H1 (cell line): Measurements from ENCODE around the gene AGBL1. TPM values are rescaled to one million over a fixed set of nuclear protein-coding genes. Genes with fewer than 3 reads are reported as not detected.

Experiments
- CTCF ChIA-PET: fragments of 300-600 bp; sonication (Branson Sonifier 250); formaldehyde crosslinking; loops from one replicate; lab custom pipeline; 2021; ENCODE audit not compliant: partially characterized antibody; lab: Charles Lee
- POLR2A ChIA-PET: fragments of 300-600 bp; sonication (Branson Sonifier 250); formaldehyde crosslinking; loops from one replicate; lab custom pipeline; 2021; ENCODE audit warnings: inconsistent platforms; ENCODE audit not compliant: partially characterized antibody; lab: Charles Lee
- DNase-seq, 2 experiments: peaks; one replicate each; pipeline versions ENCODE4 v3.0.0 to v3.0.0-alpha.2; 2010 to 2022; ENCODE audit warnings: low spot score in 2 of 2, low read depth in 1 of 2, mixed read lengths in 1 of 2
- FAIRE-seq: peaks from 2 replicates; lab custom pipeline; 2011; peaks lifted over from hg19 to GRCh38; lab: Jason Lieb, UNC
- H2AFZ ChIP-seq: 2 replicates; pipeline ENCODE4 v1.8.1; 2012; ENCODE audit warnings: low read length, inconsistent platforms
- H2AK5ac ChIP-seq: 2 replicates; pipeline ENCODE4 v1.6.1; 2013; ENCODE audit warnings: low read depth, low read length
- H2BK120ac ChIP-seq: replicated peaks from 2 replicates; pipeline ENCODE3; 2013; ENCODE audit warnings: low read depth, low read length, inconsistent platforms
- H2BK12ac ChIP-seq: 2 replicates; pipeline ENCODE4 v1.6.1; 2013; ENCODE audit warnings: low read depth, low read length
- H2BK15ac ChIP-seq: 2 replicates; pipeline ENCODE4 v1.6.1; 2013; ENCODE audit warnings: low read length
- H2BK20ac ChIP-seq: 2 replicates; pipeline ENCODE4 v1.6.1; 2013; ENCODE audit warnings: low read length
- H2BK5ac ChIP-seq: 2 replicates; pipeline ENCODE4 v1.6.1; 2013; ENCODE audit warnings: low read depth, low read length
- H3K14ac ChIP-seq: 2 replicates; pipeline ENCODE4 v1.6.1; 2013; ENCODE audit warnings: inconsistent platforms; ENCODE audit not compliant: insufficient read length
- H3K18ac ChIP-seq: 2 replicates; pipeline ENCODE4 v1.6.1; 2013; ENCODE audit warnings: low read length; ENCODE audit errors: extremely low read depth
- H3K23ac ChIP-seq: 2 replicates; pipeline ENCODE4 v1.6.1; 2013; ENCODE audit warnings: inconsistent platforms; ENCODE audit not compliant: insufficient read length
- H3K23me2 ChIP-seq: 2 replicates; pipeline ENCODE4 v1.6.1; 2013; ENCODE audit warnings: low read depth, low read length
- H3K27ac ChIP-seq: 2 replicates; pipeline ENCODE4 v1.6.1; 2011; ENCODE audit warnings: low read depth, low read length, inconsistent platforms
- H3K27me3 ChIP-seq, 4 experiments: replicated peaks in 1 of 4; 1 replicate in 1 of 4; 2 replicates in 3 of 4; pipeline versions ENCODE4 v1.6.1 to v1.8.1; 2011 to 2013; ENCODE audit warnings: low read length in 3 of 4, mild to moderate bottlenecking in 3 of 4, inconsistent platforms in 2 of 4, mixed read lengths in 2 of 4, moderate library complexity in 1 of 4; ENCODE audit not compliant: control insufficient read depth in 3 of 4, insufficient read depth in 3 of 4; ENCODE audit errors: extremely low read depth in 1 of 4
- H3K36me3 ChIP-seq, 4 experiments: 2 replicates each; pipeline versions ENCODE4 v1.6.1 to v1.8.1; 2011 to 2013; ENCODE audit warnings: mild to moderate bottlenecking in 4 of 4, low read length in 3 of 4, moderate library complexity in 2 of 4, control low read depth in 1 of 4, inconsistent platforms in 1 of 4; ENCODE audit not compliant: insufficient read depth in 4 of 4, control insufficient read depth in 2 of 4
- H3K4ac ChIP-seq: replicated peaks from 2 replicates; pipeline ENCODE3; 2013; ENCODE audit warnings: low read length, low read depth, mixed read lengths, inconsistent platforms; ENCODE audit not compliant: insufficient read length
- H3K4me1 ChIP-seq, 4 experiments: replicated peaks in 1 of 4; 1 replicate in 1 of 4; 2 replicates in 3 of 4; pipeline versions ENCODE4 v1.6.1 to v1.8.1; 2011 to 2013; ENCODE audit warnings: low read length in 3 of 4, inconsistent platforms in 2 of 4, mixed read lengths in 1 of 4; ENCODE audit not compliant: insufficient read depth in 4 of 4, control insufficient read depth in 3 of 4
- H3K4me2 ChIP-seq, 2 experiments: 2 replicates each; pipeline versions ENCODE4 v1.6.1 to v1.8.1; 2011 to 2013; ENCODE audit warnings: low read depth in 2 of 2, low read length in 2 of 2, control low read depth in 1 of 2, inconsistent platforms in 1 of 2, mild to moderate bottlenecking in 1 of 2; ENCODE audit not compliant: insufficient read depth in 1 of 2
- H3K4me3 ChIP-seq, 4 experiments: fragments of 200-600, 300-600 bp in 1 of 4; sonication (generic), shearing (Covaris generic), sonication (Bioruptor Twin) in 1 of 4; 2 replicates each; pipeline versions ENCODE4 v1.5.1 to v1.8.1; 2011 to 2016; ENCODE audit warnings: low read length in 4 of 4, low read depth in 3 of 4, control low read depth in 2 of 4, inconsistent platforms in 2 of 4, mild to moderate bottlenecking in 2 of 4, mixed read lengths in 1 of 4, moderate library complexity in 1 of 4; ENCODE audit not compliant: insufficient read depth in 2 of 4; ENCODE audit errors: extremely low read depth in 1 of 4
- H3K56ac ChIP-seq: replicated peaks from 2 replicates; pipeline ENCODE3; 2013; ENCODE audit warnings: low read depth, mild to moderate bottlenecking, mixed read lengths, low read length, inconsistent platforms; ENCODE audit not compliant: insufficient read length
- H3K79me1 ChIP-seq: 2 replicates; pipeline ENCODE4 v1.6.1; 2013; ENCODE audit warnings: low read depth, low read length, control low read depth
- H3K79me2 ChIP-seq, 2 experiments: 2 replicates each; pipeline versions ENCODE4 v1.6.1 to v1.8.1; 2012 to 2013; ENCODE audit warnings: low read length in 2 of 2, mild to moderate bottlenecking in 2 of 2, inconsistent platforms in 1 of 2; ENCODE audit not compliant: insufficient read depth in 2 of 2, control insufficient read depth in 1 of 2
- H3K9ac ChIP-seq, 4 experiments: replicated peaks in 1 of 4; 1 replicate in 1 of 4; 2 replicates in 3 of 4; pipeline versions ENCODE4 v1.6.1 to v1.8.1; 2011 to 2013; ENCODE audit warnings: low read depth in 3 of 4, low read length in 3 of 4, control low read depth in 2 of 4, mild to moderate bottlenecking in 2 of 4, moderate library complexity in 2 of 4, inconsistent platforms in 1 of 4; ENCODE audit errors: extremely low read depth in 1 of 4
- H3K9me3 ChIP-seq, 2 experiments: 2 replicates each; pipeline versions ENCODE4 v1.6.1 to v1.8.1; 2012 to 2013; ENCODE audit warnings: mild to moderate bottlenecking in 2 of 2, moderate library complexity in 2 of 2, control low read depth in 1 of 2, inconsistent platforms in 1 of 2, low read depth in 1 of 2, low read length in 1 of 2, mixed read lengths in 1 of 2; ENCODE audit not compliant: insufficient read depth in 2 of 2
- H4K20me1 ChIP-seq, 2 experiments: replicated peaks in 1 of 2; 2 replicates each; pipeline versions ENCODE3 to v1.8.1; 2011 to 2013; ENCODE audit warnings: inconsistent platforms in 2 of 2, low read length in 2 of 2, mild to moderate bottlenecking in 1 of 2; ENCODE audit not compliant: insufficient read depth in 2 of 2, control insufficient read depth in 1 of 2
- H4K5ac ChIP-seq: 2 replicates; pipeline ENCODE4 v1.6.1; 2013; ENCODE audit warnings: low read length, low read depth, mixed read lengths, inconsistent platforms; ENCODE audit not compliant: insufficient read length
- H4K8ac ChIP-seq: 2 replicates; pipeline ENCODE4 v1.8.0; 2013; ENCODE audit warnings: mild to moderate bottlenecking, moderate library complexity, low read length, inconsistent platforms; ENCODE audit not compliant: insufficient read depth; ENCODE audit errors: extremely low read depth
- H4K91ac ChIP-seq: replicated peaks from 2 replicates; pipeline ENCODE3; 2013; ENCODE audit warnings: low read length, mixed read lengths, inconsistent platforms; ENCODE audit not compliant: insufficient read length
- EZH2 ChIP-seq: fragments of 200-600 bp; sonication (generic); IDR thresholded peaks from 2 replicates; pipeline ENCODE4 v1.7.1; 2012; ENCODE audit warnings: low read depth, mild to moderate bottlenecking, moderate library complexity, low read length, inconsistent platforms; ENCODE audit not compliant: severe bottlenecking
- WGBS, 2 experiments: shearing (Covaris generic) in 1 of 2; methylation state at CpG; one replicate each; pipeline versions ENCODE4 v1.1.6 to v1.1.7; 2013 to 2015; ENCODE audit warnings: low lambda C conversion rate in 2 of 2, mixed read lengths in 2 of 2, inconsistent platforms in 1 of 2, low coverage in 1 of 2, missing lambda C conversion rate in 1 of 2; ENCODE audit not compliant: insufficient replicate concordance in 2 of 2, insufficient coverage in 1 of 2, insufficient read length in 1 of 2; ENCODE audit errors: extremely low coverage in 1 of 2, missing lambda C conversion rate in 1 of 2; 5-methylcytosine and 5-hydroxymethylcytosine counted together
- polyA plus RNA-seq, 7 experiments: library from polyadenylated mRNA; depleted of rRNA in 3 of 7; stranded (reverse) in 5 of 7; unstranded in 2 of 7; fragments of >200 nt in 5 of 7; fragments of 200-250 nt in 2 of 7; gene quantifications; 1 replicate in 5 of 7; 2 replicates in 1 of 7; 4 replicates in 1 of 7; pipeline versions ENCODE4 v1.2.1 to v1.2.3, GENCODE V29; 2011 to 2013; ENCODE audit warnings: missing spikeins in 2 of 7, mixed read lengths in 2 of 7
- total RNA-seq: library from RNA; stranded (reverse); fragmentation: NEBNext Ultra II Directional; extraction: Animal tissue kit (Norgen Biotek cat#: 25700); gene quantifications from 2 replicates; pipeline ENCODE4 v1.2.1, GENCODE V29; 2021
- TF ChIP-seq, protein P1 (sequence below), 3 experiments: IDR thresholded peaks; 1 replicate in 2 of 3; 2 replicates in 1 of 3; pipeline versions ENCODE4 v1.5.1 to v1.6.1; 2011; ENCODE audit warnings: low read length in 3 of 3, mild to moderate bottlenecking in 3 of 3, inconsistent platforms in 2 of 3, low read depth in 1 of 3, moderate library complexity in 1 of 3; ENCODE audit not compliant: insufficient read depth in 1 of 3; ENCODE audit errors: control extremely low read depth in 1 of 3

Gene AGBL1
- total and polyA plus RNA-seq, 2 of the 8 experiments (the other 6 are each of a cell fraction or from before 2014, with no cell fraction given) = not detected

DNA sequence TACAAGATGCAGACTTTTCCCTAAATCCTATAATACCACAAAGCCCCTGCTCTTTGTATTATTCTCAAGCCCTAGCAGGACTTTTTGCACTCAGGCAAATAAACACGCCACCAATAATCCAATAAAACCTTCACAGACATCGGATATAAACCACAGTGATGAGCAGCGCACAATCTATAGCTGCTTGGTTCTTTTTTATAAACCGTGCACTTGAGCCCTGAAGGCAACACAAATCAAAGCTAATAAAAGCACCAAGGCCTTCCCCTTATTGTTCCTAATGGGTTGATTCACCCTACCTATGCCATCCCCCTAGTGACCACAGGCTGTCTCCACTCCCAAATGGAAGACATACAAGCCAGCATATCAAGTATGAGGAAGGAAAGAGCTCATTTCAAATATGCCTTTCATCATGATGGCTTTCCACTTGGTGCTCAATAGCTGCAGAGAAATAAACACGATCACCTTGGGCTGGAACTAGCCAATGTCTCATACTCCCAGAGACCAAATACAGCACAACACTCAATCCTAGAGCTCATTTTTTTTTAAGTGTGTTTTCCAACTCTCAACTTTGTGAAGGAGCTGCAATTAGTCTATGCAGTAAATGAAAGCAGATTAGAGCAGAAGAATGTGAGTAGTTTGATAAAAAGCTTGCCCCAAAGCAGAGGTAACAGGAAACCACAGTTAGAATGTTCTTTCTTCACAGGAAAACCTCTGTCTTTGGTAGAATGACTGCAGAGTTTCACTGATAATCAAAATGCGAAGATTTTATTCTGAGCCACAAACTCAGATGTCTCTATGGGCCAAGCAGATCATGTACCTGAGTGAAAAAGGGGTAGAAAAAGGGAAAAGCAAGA lies 573.9 kb downstream of the AGBL1 start:
- Histone ChIP-seq H3K23me2 (no peaks in the 10 kb centered on the region; the same call in 1 of the 2 replicates), H3K4ac (no peak overlapping the region), H3K4me1 (peaks cover 0 to 4% (median 0%) of the 10 kb centered on the region in 4 experiments; a peak in 2 of 7 replicates), H3K79me2 (no peaks in the 10 kb centered on the region), H2BK12ac (no peak overlapping the region), H2BK20ac (no peak overlapping the region), H2BK5ac (no peak overlapping the region), H3K9me3 (no peaks in the 10 kb centered on the region), H3K79me1 (no peaks in the 10 kb centered on the region), H3K9ac (no peak overlapping the region), H3K23ac (no peak overlapping the region), H3K36me3 (no peaks in the 10 kb centered on the region), H3K27ac (no peak overlapping the region), H2AK5ac (no peak overlapping the region), H2BK120ac (no peak overlapping the region), H3K14ac (no peak overlapping the region), H4K8ac (no peak overlapping the region), H4K5ac (no peak overlapping the region), H3K4me3 (no peak overlapping the region), H3K18ac (no peak overlapping the region), H3K56ac (no peak overlapping the region), H4K20me1 (no peaks in the 10 kb centered on the region), H2BK15ac (no peak overlapping the region), H2AFZ (no peak overlapping the region), H3K27me3 (no peaks in the 10 kb centered on the region), H3K4me2 (no peak overlapping the region), H4K91ac (no peak overlapping the region)
- FAIRE-seq (no peak), DNase-seq (no peak)
- ChIA-PET POLR2A (no interaction called here), CTCF (interaction anchor here (0.6 to 2.7 kb wide), 21 partner anchors 8 to 893 kb away, joined by 3 to 14 read pairs (median 4); no protein-coding TSS in a partner anchor)
- WGBS, 2 experiments = 96% methylated on average over 6 of the region's 6 CpGs; no CpG with 5 or more reads in 1 of the 2 experiments
- TF ChIP-seq, protein P1, sequence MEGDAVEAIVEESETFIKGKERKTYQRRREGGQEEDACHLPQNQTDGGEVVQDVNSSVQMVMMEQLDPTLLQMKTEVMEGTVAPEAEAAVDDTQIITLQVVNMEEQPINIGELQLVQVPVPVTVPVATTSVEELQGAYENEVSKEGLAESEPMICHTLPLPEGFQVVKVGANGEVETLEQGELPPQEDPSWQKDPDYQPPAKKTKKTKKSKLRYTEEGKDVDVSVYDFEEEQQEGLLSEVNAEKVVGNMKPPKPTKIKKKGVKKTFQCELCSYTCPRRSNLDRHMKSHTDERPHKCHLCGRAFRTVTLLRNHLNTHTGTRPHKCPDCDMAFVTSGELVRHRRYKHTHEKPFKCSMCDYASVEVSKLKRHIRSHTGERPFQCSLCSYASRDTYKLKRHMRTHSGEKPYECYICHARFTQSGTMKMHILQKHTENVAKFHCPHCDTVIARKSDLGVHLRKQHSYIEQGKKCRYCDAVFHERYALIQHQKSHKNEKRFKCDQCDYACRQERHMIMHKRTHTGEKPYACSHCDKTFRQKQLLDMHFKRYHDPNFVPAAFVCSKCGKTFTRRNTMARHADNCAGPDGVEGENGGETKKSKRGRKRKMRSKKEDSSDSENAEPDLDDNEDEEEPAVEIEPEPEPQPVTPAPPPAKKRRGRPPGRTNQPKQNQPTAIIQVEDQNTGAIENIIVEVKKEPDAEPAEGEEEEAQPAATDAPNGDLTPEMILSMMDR (IDR thresholded peaks at IDR 0.05; ENCODE audit: control extremely low read depth in 1 of 3, insufficient read depth in 1 of 3, low read depth in 1 of 3, low read length in 3 of 3) = peak in 1 of 3 experiments; percentile 11; a peak in 1 of 4 replicates
- no peak for TF ChIP-seq EZH2
